Stromal cell of bone marrow (primary cell): Measurements from ENCODE around the gene ARHGAP44.
"Not testable (repeated sequence)": the region's sequence is repeated elsewhere in the genome, so short reads cannot be mapped to it uniquely, and the experiment has no call there.

Source experiments
- DNase-seq: peaks from one replicate; pipeline ENCODE4 v3.0.0-alpha.2; 2012; ENCODE audit warnings: low read depth

Gene ARHGAP44

GRCh38 chr17:12963505-12963904 lies 174.2 kb downstream of the ARHGAP44 start:
- no peak for DNase-seq

- DNase-seq, result no peak
Observed at GRCh38 chr17:12964162-12964561, 174.9 kb downstream of the ARHGAP44 start.

GRCh38 chr17:12964840-12965239 lies 175.5 kb downstream of the ARHGAP44 start:
- DNase-seq, result no peak

DNA sequence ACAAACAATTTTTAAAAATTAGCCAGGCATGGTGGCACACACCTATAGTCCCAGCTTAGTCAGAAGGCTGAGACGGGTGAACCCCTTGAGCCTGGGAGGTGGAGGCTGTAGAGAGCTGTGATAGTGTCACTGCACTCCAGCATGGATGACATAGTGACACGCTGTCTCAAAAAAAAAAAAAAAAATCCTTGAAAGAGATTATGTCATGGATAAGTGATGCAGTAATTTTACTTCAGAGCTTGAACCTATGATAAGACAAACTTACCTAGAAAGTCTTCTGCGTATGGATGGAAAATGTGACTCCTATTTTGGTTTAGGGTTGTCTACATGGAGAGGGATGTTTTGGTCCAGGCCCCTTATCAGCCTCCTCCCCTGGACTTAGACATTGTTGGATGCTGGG lies 176.7 kb downstream of the ARHGAP44 start:
- no peak for DNase-seq

- no peak for DNase-seq
Observed at GRCh38 chr17:12966413-12966812, 177.1 kb downstream of the ARHGAP44 start.

DNA sequence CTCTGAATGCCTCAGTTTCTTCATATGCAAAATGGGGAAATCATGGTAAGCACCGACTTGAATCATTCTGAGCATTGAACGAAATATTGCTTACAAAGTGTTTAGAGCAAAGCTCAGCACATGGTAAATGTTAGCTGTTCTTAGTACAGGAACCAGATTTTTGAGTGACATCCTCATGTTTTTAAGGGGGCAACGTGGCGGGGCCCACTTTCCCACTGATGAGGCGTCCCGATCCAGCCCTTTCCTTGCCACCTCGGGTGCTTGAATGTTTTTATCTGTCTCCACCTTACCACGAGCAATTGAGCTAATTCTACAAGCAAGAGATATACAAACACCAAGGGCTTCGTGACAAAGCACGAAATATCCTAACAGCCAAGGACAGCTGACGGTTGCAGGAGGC lies 178.7 kb downstream of the ARHGAP44 start:
- no peak for DNase-seq

GRCh38 chr17:12973496-12974004 lies 184.3 kb downstream of the ARHGAP44 start:
- no peak for DNase-seq

GRCh38 chr17:12974005-12974531 lies 184.8 kb downstream of the ARHGAP44 start:
- no peak for DNase-seq

DNA sequence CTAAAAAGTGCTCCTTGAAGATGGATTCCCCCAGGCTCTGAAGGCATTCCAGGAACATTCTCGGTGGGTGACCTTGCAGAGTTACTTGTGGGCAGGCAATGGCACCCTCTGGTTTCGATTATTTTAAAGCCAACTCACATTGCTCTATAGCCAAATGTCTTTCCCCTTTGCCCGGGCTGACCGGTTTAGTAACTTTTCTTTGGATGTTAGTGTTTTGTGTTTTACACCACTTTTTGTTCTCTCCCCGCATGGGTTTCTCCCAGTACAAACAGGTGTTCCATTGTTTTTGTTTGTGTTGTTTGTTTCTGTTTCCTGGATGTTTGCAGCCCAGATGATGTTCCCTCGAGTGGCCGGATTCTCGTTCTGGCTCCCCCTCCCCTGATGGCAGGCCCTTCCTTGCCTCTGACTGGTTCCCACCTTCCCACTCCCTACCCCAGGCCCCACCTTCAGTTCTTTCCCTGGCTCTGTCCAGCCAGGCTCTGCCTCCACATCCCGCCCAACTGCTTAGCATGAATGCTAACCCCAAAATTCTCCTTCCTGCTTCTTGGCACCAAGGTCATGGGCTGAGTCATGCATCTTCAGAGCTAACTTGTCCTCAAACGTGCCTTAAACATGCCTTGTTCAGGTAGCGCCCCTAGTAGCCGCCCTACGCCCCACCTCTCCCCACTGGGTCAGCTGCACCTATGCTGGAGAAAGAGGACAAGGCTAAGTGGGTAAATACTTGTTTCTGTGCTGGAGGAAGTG lies 187.9 kb downstream of the ARHGAP44 start:
- peak; percentile 10 for DNase-seq

DNA sequence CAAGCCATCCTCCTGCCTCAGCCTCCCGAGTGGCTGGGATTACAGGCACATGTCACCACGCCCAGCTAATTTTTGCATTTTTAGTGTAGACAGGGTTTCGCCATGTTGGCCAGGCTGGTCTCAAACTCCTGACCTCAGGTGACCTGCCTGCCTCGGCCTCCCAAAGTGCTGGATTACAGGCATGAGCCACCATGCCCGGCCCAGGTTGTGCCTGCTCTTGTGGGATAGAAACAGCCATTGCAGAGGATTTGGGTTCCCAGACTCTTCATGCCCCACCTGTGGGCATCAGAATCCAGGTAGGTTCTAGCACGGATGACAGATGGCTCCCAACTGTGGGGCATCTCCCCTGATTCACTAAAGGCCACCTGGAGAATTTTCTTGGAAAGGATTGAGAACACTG lies 189.5 kb downstream of the ARHGAP44 start:
- DNase-seq, result not testable (repeated sequence)

DNA sequence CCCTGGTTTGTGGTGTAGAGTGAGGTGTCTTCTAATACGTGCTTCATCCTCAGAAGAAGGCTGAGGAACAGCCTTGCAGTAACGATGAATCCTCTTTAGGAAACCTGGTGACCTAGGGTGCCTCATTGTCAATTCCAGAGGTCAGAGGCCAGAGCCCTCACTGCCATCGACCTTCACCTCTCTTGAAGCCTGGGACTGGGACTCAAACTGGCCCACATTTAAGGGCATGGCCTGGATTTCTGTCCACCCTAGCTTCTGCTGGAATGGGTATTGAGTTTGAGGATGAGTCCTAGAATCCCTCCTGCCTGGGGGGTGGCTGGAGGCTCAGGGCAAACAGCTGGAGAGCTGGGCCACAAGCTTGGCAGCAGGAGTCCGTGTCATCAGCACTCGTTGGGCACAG lies 189.9 kb downstream of the ARHGAP44 start:
- no peak for DNase-seq

- no peak for DNase-seq
Observed at GRCh38 chr17:12979826-12980500, 190.7 kb downstream of the ARHGAP44 start.

DNA sequence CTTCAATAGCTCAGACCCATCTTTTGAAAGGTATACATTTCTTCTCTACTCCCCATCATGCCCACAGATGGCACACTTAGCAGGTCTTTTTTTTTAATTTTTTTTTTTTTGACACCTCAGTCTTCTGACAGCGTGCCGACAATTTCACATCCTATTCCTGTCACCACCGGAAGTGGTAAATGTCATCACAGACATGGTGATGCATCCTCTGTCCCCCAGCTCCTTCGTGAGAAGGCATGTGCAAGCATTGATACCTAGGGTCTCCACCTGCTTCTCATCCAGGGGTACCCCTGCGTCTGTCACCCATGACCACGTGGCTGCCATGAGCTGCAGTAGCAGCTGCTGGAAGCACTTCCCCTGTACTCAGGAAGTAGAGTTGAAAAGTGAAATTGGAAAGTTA lies 192.9 kb downstream of the ARHGAP44 start:
- DNase-seq, result no peak

- peak; percentile 100 for DNase-seq
Observed at GRCh38 chr17:12983991-12984884, 194.9 kb downstream of the ARHGAP44 start.

DNA sequence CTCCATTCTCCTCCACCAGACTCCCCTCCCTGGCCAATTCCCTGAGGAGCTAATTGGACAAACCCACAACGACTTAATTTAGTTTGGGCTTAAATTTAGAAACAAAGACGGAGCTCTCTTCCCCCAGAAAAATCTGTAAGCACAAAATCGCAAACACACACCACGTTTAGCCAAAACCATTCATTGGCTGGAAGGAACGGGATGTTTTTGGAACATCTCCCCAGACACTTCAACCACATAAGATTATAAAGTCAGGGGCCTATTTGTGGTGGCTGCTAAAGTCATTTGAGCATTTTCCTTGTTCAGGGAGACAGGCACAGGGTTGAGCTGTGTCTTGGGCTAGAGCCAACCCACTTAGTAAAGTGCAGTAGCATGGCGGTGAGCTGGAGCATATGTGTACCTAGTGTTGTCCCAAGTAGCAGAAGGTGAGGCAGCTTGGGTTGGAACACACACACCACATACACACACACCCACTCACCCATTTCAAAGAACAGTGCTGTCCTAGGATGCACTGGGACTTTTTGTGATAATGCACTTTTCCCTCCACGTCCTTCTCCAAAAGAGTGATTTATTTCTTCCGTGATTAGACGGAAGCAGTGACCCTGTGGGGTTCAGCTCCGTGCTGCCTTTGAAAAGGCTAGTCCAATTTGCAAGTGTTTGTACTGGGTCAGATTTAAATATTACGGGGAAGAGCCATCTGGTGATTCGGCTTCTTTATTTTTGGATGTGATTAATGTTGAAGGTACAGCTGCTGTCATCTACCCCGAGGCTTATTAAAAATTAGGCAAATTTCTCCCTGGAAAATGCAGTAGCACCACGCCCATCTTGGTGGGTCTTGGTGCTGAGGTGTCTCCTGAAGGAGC lies 196.4 kb downstream of the ARHGAP44 start:
- peak; percentile 55 for DNase-seq

GRCh38 chr17:12987120-12987519 lies 197.8 kb downstream of the ARHGAP44 start:
- DNase-seq, result no peak

- no peak for DNase-seq
Observed at GRCh38 chr17:12990041-12990808, 200.9 kb downstream of the ARHGAP44 start.

DNA sequence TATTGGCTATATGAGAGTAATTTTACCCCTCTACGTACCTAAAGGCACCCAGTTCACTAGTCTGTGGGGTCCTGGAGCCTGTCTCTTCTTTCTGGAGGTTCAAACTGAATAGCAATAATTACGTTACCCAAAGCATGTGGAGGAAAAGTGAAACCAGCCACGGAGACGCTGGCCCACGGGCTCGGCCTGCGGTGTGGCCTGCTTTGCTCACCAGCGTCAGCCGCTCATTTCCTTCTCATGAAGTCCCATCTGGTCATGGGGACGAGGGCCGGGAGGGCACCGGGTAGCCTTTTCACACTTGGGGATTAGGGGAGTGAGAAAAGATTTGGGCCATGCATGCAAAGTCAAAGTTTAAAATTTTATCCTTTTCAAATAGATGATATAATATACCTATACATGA lies 201.6 kb downstream of the ARHGAP44 start:
- DNase-seq, result no peak

DNA sequence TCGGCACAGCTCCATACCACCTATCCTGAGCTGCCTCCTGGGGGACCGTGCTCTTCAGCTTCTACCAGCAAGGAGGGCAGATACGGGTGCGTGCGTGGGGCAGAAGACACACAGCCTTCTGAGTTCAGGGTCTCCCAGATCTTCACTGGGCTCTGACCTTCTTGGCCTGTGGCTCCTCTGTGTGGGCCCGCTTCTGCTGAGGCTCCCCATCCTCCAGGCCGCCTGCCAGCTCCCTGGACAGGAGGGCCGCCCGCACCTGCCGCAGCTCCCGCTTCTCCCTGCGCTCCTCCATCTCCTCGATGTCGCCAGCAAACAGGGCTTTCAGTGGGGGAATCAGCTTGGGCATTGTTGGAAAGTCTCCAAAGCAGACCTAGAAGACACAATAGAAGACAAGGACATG lies 203.4 kb downstream of the ARHGAP44 start:
- DNase-seq, result no peak

GRCh38 chr17:12993631-12994030 lies 204.3 kb downstream of the ARHGAP44 start:
- DNase-seq, result no peak
